Neural cell (in vitro differentiated cells): ENCODE results near the gene LY6G5C. TPM values are rescaled to one million over a fixed set of nuclear protein-coding genes. Genes with fewer than 3 reads are reported as not detected.

Source experiments
- H2AFZ ChIP-seq: fragments of 200-600, 300-800 bp; sonication (generic), shearing (Covaris generic); 2 replicates; pipeline ENCODE4 v1.6.0; 2014; ENCODE audit warnings: low read depth, mild to moderate bottlenecking, antibody characterized with exemption, low read length, moderate library complexity
- H3F3A ChIP-seq: fragments of 200-600 bp; shearing (Covaris generic); 2 replicates; pipeline ENCODE4 v1.6.1; 2016; ENCODE audit warnings: mild to moderate bottlenecking, moderate library complexity, mixed read lengths, antibody characterized with exemption, low read length; ENCODE audit not compliant: insufficient read depth, poor library complexity, severe bottlenecking
- H3K27ac ChIP-seq: fragments of 200-600, 300-800 bp; sonication (generic), shearing (Covaris generic); 2 replicates; pipeline ENCODE4 v1.5.1; 2014; ENCODE audit warnings: mild to moderate bottlenecking, low read length, moderate library complexity
- H3K27me3 ChIP-seq: fragments of 300-800, 200-600 bp; sonication (generic), shearing (Covaris generic); 2 replicates; pipeline ENCODE4 v1.6.0; 2014; ENCODE audit warnings: mild to moderate bottlenecking, low read depth, low read length, moderate library complexity; ENCODE audit not compliant: insufficient read depth
- H3K36me3 ChIP-seq: fragments of 300-800, 200-600 bp; sonication (generic), shearing (Covaris generic); 2 replicates; pipeline ENCODE4 v1.5.1; 2014; ENCODE audit warnings: mild to moderate bottlenecking, antibody characterized with exemption, low read length, moderate library complexity; ENCODE audit not compliant: insufficient read depth
- H3K4me2 ChIP-seq: fragments of 300-800, 200-600 bp; sonication (generic), shearing (Covaris generic); 2 replicates; pipeline ENCODE4 v1.6.0; 2014; ENCODE audit warnings: mild to moderate bottlenecking, low read length
- H3K4me3 ChIP-seq: fragments of 300-800, 200-600 bp; sonication (generic), shearing (Covaris generic); 2 replicates; pipeline ENCODE4 v1.5.1; 2014; ENCODE audit warnings: mild to moderate bottlenecking, low read length, moderate library complexity
- H3K79me2 ChIP-seq: fragments of 200-600 bp; shearing (Covaris generic); replicated peaks from 2 replicates; pipeline ENCODE4 v1.6.0; 2014; ENCODE audit warnings: mild to moderate bottlenecking, low read length, moderate library complexity; ENCODE audit not compliant: insufficient read depth
- H3K9ac ChIP-seq: fragments of 300-800, 200-600 bp; sonication (generic), shearing (Covaris generic); 2 replicates; pipeline ENCODE4 v1.6.1; 2016; ENCODE audit warnings: mild to moderate bottlenecking, low read length, mixed read lengths
- H3K9me2 ChIP-seq: fragments of 200-600 bp; shearing (Covaris generic); 2 replicates; pipeline ENCODE4 v1.6.1; 2016; ENCODE audit warnings: mild to moderate bottlenecking, low read length, mixed read lengths; ENCODE audit not compliant: insufficient read depth
- H3K9me3 ChIP-seq: fragments of 200-600, 300-800 bp; sonication (generic), shearing (Covaris generic); 2 replicates; pipeline ENCODE4 v1.6.1; 2016; ENCODE audit warnings: mild to moderate bottlenecking, mixed run types, low read length, moderate library complexity, mixed read lengths
- H4K20me1 ChIP-seq: fragments of 200-600 bp; shearing (Covaris generic); 2 replicates; pipeline ENCODE4 v1.6.1; 2016; ENCODE audit warnings: mild to moderate bottlenecking, mixed run types; ENCODE audit not compliant: insufficient read depth
- CTCF ChIP-seq: fragments of 450-650 bp; IDR thresholded peaks from 2 replicates; pipeline ENCODE4 v1.5.1; 2014; ENCODE audit warnings: antibody characterized with exemption, mild to moderate bottlenecking, moderate library complexity; ENCODE audit not compliant: poor library complexity, severe bottlenecking
- EP300 ChIP-seq: fragments of 450-650 bp; conservative IDR thresholded peaks from 2 replicates; pipeline ENCODE4 v1.6.1; 2014; ENCODE audit warnings: antibody characterized with exemption, mild to moderate bottlenecking, moderate library complexity; ENCODE audit not compliant: poor library complexity, severe bottlenecking
- EZH2 ChIP-seq: fragments of 200-600, 300-800 bp; shearing (Covaris generic), sonication (generic); IDR thresholded peaks from 2 replicates; pipeline ENCODE4 v1.6.1; 2014; ENCODE audit warnings: antibody characterized with exemption, low read length, borderline replicate concordance, mild to moderate bottlenecking; ENCODE audit not compliant: insufficient read depth, poor library complexity, severe bottlenecking
- MXI1 ChIP-seq: fragments of 450-650 bp; conservative IDR thresholded peaks from 2 replicates; pipeline ENCODE4 v1.6.1; 2014; ENCODE audit warnings: antibody characterized with exemption, mild to moderate bottlenecking; ENCODE audit not compliant: poor library complexity, severe bottlenecking
- POLR2AphosphoS5 ChIP-seq: IDR thresholded peaks from 2 replicates; pipeline ENCODE4 v1.6.1; 2012
- RAD21 ChIP-seq: fragments of 450-650 bp; conservative IDR thresholded peaks from 2 replicates; pipeline ENCODE4 v1.6.1; 2014; ENCODE audit warnings: antibody characterized with exemption, mild to moderate bottlenecking, moderate library complexity
- SMC3 ChIP-seq: fragments of 450-650 bp; conservative IDR thresholded peaks from 2 replicates; pipeline ENCODE4 v1.6.1; 2014; ENCODE audit warnings: antibody characterized with exemption, mild to moderate bottlenecking, moderate library complexity; ENCODE audit not compliant: poor library complexity
- TAF1 ChIP-seq: IDR thresholded peaks from 2 replicates; pipeline ENCODE4 v1.6.1; 2012; ENCODE audit warnings: low read depth
- polyA plus RNA-seq: library from polyadenylated mRNA; depleted of rRNA; stranded (reverse); fragments of >200 nt; gene quantifications from 2 replicates; pipeline ENCODE4 v1.2.3, GENCODE V29; 2014
- TF ChIP-seq, protein P1 (sequence below): IDR thresholded peaks from 2 replicates; pipeline ENCODE4 v1.6.1; 2012; ENCODE audit warnings: borderline replicate concordance

The LY6G5C gene
- polyA plus RNA-seq, 1 donor from 2014 or later, result 13.4 TPM

- no peaks in the 10 kb centered on the region for H3K36me3 ChIP-seq
- no peaks in the 10 kb centered on the region for H3K9me2 ChIP-seq
These were observed 10.8 kb upstream of the LY6G5C start for GRCh38 chr6:31691564-31692108.

DNA sequence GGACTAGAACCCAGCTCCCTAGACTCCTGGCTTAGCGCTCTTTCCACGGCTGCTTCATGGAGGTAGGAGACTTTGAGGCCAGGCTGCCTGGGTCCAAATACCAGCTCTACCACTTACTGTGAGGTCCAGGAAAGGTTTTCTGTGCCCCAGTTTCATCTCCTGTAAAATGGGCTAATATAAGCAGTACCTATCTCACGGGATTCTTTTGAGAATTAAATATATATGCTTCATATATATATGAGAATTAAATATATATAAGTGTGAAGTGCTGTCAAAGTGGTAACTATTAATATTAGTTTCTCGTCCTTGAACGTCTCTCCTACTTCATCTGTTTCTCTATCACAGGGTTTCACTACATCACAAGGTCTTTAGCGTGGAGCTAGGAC lies 10.2 kb upstream of the LY6G5C start:
- H3F3A ChIP-seq, result no peaks in the 10 kb centered on the region
- TF ChIP-seq CTCF (no peak), TAF1 (no peak), SMC3 (no peak), EP300 (no peak), EZH2 (no peak), POLR2AphosphoS5 (no peak), MXI1 (no peak), RAD21 (no peak)
- TF ChIP-seq, protein P1, sequence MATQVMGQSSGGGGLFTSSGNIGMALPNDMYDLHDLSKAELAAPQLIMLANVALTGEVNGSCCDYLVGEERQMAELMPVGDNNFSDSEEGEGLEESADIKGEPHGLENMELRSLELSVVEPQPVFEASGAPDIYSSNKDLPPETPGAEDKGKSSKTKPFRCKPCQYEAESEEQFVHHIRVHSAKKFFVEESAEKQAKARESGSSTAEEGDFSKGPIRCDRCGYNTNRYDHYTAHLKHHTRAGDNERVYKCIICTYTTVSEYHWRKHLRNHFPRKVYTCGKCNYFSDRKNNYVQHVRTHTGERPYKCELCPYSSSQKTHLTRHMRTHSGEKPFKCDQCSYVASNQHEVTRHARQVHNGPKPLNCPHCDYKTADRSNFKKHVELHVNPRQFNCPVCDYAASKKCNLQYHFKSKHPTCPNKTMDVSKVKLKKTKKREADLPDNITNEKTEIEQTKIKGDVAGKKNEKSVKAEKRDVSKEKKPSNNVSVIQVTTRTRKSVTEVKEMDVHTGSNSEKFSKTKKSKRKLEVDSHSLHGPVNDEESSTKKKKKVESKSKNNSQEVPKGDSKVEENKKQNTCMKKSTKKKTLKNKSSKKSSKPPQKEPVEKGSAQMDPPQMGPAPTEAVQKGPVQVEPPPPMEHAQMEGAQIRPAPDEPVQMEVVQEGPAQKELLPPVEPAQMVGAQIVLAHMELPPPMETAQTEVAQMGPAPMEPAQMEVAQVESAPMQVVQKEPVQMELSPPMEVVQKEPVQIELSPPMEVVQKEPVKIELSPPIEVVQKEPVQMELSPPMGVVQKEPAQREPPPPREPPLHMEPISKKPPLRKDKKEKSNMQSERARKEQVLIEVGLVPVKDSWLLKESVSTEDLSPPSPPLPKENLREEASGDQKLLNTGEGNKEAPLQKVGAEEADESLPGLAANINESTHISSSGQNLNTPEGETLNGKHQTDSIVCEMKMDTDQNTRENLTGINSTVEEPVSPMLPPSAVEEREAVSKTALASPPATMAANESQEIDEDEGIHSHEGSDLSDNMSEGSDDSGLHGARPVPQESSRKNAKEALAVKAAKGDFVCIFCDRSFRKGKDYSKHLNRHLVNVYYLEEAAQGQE, result no peak
- H3K27ac ChIP-seq, result no peak overlapping the region
- no peaks in the 10 kb centered on the region for H4K20me1 ChIP-seq
- no peaks in the 10 kb centered on the region for H3K79me2 ChIP-seq
- H3K27me3 ChIP-seq, result no peaks in the 10 kb centered on the region
- no peak overlapping the region for H3K4me2 ChIP-seq
- H3K9me3 ChIP-seq, result no peaks in the 10 kb centered on the region
- H3K9me2 ChIP-seq, result no peaks in the 10 kb centered on the region
- no peak overlapping the region for H3K4me3 ChIP-seq
- H3K9ac ChIP-seq, result no peak overlapping the region
- no peak overlapping the region for H2AFZ ChIP-seq
- no peaks in the 10 kb centered on the region for H3K36me3 ChIP-seq

More at GRCh38 chr6:31691564-31692108, 10.8 kb upstream of the LY6G5C start:
- no peak overlapping the region for H3K4me3 ChIP-seq
- H3K79me2 ChIP-seq, result no peaks in the 10 kb centered on the region
- H3K27me3 ChIP-seq, result no peaks in the 10 kb centered on the region
- H4K20me1 ChIP-seq, result no peaks in the 10 kb centered on the region
- no peaks in the 10 kb centered on the region for H3K9me3 ChIP-seq
- no peak overlapping the region for H3K9ac ChIP-seq
- H3K27ac ChIP-seq, result no peak overlapping the region
- H3K4me2 ChIP-seq, result no peak overlapping the region
- H3F3A ChIP-seq, result no peaks in the 10 kb centered on the region
- TF ChIP-seq CTCF, result no peak
- no peak for TF ChIP-seq MXI1
- TF ChIP-seq, protein P1, result no peak
- TF ChIP-seq POLR2AphosphoS5, result no peak
- TF ChIP-seq RAD21, result no peak
- TF ChIP-seq SMC3, result no peak
- no peak overlapping the region for H2AFZ ChIP-seq
